GM18505 (cell line): Measurements from ENCODE around the gene ALG2.
A peak's percentile ranks its signal among the peaks of the same experiment; 100 is the strongest.

Source experiments
- ATAC-seq: cut with Tn5 transposase; IDR thresholded peaks from one replicate; pipeline ENCODE4 v1.9.1; 2021; ENCODE audit not compliant: unreplicated experiment
- POLR2A ChIP-seq: IDR thresholded peaks from 4 replicates; pipeline ENCODE4 v1.6.1; 2011; ENCODE audit warnings: borderline replicate concordance; ENCODE audit not compliant: insufficient read depth, insufficient read length; ENCODE audit errors: extremely low read depth

ALG2 gene

GRCh38 chr9:99180199-99180598, 41.5 kb downstream of the ALG2 start:
- no peak for TF ChIP-seq POLR2A
- peak; percentile 39 for ATAC-seq

DNA sequence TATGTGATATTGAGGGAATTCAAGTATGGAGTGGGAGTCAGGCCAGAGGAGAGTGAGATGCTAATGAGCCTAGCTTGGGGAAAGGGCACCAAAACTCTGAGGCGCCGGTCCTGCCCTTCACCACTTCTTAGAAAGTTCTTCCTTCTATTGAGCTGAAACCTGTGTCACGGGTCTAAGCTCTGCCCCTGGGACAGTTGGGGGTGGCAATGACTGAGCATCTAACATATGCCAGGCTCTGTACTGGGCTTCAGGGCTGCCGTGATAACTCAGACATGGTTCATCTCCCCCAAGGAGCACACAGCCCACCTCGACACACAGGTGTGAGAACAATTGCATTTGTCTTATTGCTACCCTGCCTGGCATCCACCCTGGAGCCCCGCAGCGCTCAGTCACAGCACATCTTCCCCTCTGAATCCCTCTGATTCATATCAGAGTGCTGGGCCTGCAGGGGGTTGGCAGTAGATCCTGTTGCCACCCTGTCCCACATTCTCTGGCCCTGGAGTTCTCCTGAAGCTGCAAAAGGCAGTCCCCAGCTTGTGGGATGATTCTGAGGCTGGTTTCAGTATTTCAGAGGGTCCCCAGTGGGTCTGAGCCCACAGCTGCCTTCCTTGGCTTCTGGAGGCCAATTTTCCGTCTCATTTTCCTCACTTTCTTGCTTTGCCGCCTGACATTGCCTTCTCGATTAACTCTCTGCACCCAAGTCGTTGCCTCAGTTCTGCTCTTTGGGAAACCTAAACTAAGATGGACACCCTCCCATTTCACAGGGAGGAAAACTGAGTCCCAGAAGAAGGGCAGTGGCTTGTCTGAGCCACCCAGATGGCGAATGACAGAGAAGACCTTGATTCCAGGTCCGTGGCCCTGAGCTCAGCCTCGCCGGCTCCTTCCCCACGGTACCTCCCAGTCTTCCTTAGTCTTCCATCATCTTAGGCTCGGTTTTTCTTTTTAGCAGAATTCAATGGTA, 42.5 kb downstream of the ALG2 start:
- no peak for ATAC-seq
- TF ChIP-seq POLR2A, result no peak

- TF ChIP-seq POLR2A, result no peak
- no peak for ATAC-seq
These were observed 44.0 kb downstream of the ALG2 start for GRCh38 chr9:99177576-99178366.

GRCh38 chr9:99176527-99177013, 45.2 kb downstream of the ALG2 start:
- no peak for ATAC-seq
- no peak for TF ChIP-seq POLR2A

- ATAC-seq, result peak; percentile 68
- TF ChIP-seq POLR2A, result no peak
These were observed 47.9 kb downstream of the ALG2 start for GRCh38 chr9:99173570-99174504.

GRCh38 chr9:99172124-99173091, 49.3 kb downstream of the ALG2 start:
- TF ChIP-seq POLR2A, result no peak
- no peak for ATAC-seq

DNA sequence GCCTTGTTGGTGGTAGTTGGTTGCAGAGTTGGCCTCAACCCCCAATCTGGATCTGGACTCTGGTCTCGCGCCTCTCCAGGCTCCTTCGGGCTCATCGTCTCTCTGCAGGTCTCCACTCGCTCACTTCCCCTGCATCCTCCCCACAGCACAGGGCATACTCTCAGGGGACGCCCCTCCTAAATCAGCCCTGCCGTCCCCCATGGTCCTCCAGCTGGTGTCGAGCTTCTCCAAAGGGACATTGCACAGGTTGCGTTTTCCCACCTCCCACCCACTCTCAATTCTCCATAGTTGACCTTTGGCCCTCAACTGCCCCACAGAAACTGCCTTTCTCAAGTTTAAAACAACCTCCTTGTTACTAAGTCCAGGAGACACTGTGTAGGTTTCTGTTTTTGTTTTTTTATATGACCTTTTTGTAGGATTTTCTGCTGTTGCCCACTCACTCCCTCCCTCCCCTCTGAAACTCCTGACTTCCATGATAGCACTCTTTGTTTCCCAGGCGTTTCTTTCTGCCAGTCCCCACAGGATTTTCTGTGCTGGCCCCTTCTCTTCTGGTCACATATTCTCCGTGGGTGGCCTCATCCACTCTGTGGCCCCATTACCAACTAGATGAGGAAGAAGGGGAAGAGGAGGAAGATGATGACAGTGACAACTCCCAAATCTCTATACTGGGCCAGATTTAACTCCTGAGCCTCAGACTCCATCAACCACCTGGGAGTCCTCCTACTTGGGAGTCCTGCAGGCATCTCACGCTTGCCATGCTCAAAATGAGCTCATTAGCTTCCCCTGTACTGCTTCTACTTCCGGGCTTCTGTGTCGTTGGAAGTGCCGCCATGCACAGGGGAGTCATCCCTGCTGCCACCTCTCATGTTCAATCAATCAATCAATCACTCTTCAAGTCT, 50.3 kb downstream of the ALG2 start:
- TF ChIP-seq POLR2A, result no peak
- ATAC-seq, result no peak

DNA sequence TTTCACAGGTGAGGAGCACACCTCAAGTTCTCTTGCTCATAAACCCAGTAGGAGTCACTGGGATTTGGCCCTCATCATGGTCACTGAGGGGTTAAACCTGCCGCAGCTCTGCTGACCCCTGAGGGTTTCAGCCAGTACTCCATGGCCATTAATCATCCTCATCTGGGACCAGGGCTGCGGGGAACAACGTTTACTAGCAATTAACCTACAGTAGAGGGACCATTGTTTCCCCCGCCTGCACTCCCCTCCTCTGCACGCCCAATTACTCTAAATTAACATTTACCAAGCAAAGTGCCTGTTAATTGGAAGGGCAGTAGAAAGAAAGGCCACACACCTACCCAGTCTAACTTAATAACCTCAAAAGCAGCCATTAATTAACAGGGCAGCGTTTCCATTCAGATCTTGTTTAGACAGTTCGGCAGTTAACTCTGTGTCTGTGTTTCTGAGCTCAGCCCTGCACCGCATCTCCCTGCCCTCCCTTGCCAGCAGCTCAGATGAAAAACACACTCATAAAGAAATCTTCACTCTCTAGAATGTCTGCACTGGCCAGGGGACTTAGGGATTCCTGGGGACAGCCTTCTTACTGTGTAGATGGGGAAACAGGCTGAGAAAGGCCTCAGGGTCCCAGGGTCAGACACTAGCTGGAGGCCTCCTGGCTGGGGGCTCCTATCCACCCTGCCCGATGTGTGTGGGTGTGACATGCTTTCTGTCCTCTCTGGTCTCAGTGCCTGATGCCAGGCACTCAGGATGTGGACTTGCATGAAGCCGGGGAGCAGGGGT, 51.6 kb downstream of the ALG2 start:
- no peak for TF ChIP-seq POLR2A
- ATAC-seq, result no peak

DNA sequence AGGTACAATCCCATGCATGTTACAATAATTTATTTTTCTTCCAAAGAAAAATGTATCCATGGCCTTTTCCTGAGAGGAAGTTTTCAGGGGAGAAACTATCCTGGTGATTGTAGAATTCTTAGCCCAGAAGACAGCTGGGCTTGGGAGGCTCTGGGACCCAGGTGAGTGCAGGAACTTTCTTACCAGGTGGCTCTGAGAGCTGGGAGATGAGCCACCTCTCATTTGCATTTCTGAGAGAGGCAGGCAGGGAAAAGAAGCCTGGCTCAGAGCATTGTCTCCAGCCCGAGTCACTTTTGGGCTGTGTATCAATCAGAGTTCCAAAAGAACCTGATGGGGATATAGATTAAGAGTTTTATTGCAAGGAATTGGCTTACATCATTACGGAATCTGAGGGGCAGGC, 52.7 kb downstream of the ALG2 start:
- no peak for ATAC-seq
- TF ChIP-seq POLR2A, result no peak

DNA sequence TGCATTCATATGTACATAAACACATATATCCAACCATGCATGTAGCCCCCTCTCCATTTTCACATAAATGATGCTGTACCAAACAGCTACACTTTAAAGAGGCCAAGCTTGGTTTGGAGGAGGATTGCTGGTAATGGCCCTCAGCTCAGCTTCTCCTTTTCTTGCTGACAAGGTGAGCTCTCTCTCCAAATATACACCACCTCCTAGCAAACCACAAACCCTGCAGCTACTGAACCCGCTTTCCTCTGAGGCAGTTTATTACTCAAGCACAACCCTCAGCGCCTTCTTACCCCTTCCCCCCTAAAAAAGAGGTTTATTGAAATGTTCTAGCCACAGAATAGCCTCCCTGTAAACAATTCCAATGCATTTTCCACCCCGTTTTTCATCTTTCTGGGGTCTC, 54.0 kb downstream of the ALG2 start:
- no peak for TF ChIP-seq POLR2A
- no peak for ATAC-seq
